GM23338 (cell line): Measurements from ENCODE around the gene FAM13A. TPM values are rescaled to one million over a fixed set of nuclear protein-coding genes. Genes with fewer than 3 reads are reported as not detected.

Experiments
- ATAC-seq: fragments of 200-7000 bp; cut with Tn5 transposase; 3 replicates; pipeline ENCODE4 v1.9.1; 2020
- DNase-seq: peaks from one replicate; pipeline ENCODE4 v3.0.0-alpha.2; 2015; ENCODE audit warnings: low spot score
- H2AFZ ChIP-seq: fragments of 200-600 bp; sonication (generic); 2 replicates; pipeline ENCODE4 v1.8.0; 2016; ENCODE audit warnings: antibody characterized with exemption, mild to moderate bottlenecking, moderate library complexity
- H3F3A ChIP-seq: fragments of 200-600 bp; sonication (generic); replicated peaks from 2 replicates; pipeline ENCODE4 v1.8.0; 2017; ENCODE audit warnings: antibody characterized with exemption, mixed run types, low read depth
- H3K27ac ChIP-seq: fragments of 200-600 bp; sonication (generic); 2 replicates; pipeline ENCODE4 v1.6.1; 2016; ENCODE audit warnings: low read depth
- H3K27me3 ChIP-seq: fragments of 200-600 bp; sonication (generic); 2 replicates; pipeline ENCODE4 v1.8.0; 2016; ENCODE audit warnings: mild to moderate bottlenecking, mixed run types, moderate library complexity; ENCODE audit not compliant: insufficient read depth
- H3K36me3 ChIP-seq: fragments of 200-600 bp; sonication (generic); 2 replicates; pipeline ENCODE4 v1.8.0; 2016; ENCODE audit warnings: mild to moderate bottlenecking; ENCODE audit not compliant: insufficient read depth
- H3K4me1 ChIP-seq: fragments of 200-600 bp; sonication (generic); 2 replicates; pipeline ENCODE4 v1.8.0; 2016; ENCODE audit warnings: mild to moderate bottlenecking, moderate library complexity; ENCODE audit not compliant: insufficient read depth
- H3K4me2 ChIP-seq: fragments of 200-600 bp; sonication (generic); 2 replicates; pipeline ENCODE4 v1.7.1; 2017; ENCODE audit warnings: mixed run types
- H3K4me3 ChIP-seq: fragments of 200-600 bp; sonication (generic); 2 replicates; pipeline ENCODE4 v1.6.1; 2016; ENCODE audit warnings: mixed run types
- H3K79me2 ChIP-seq: fragments of 200-600 bp; sonication (generic); replicated peaks from 2 replicates; pipeline ENCODE4 v1.8.0; 2017; ENCODE audit warnings: mild to moderate bottlenecking; ENCODE audit not compliant: insufficient read depth
- H3K9me2 ChIP-seq: fragments of 200-600 bp; sonication (generic); 2 replicates; pipeline ENCODE4 v1.8.0; 2017; ENCODE audit not compliant: insufficient read depth
- H4K20me1 ChIP-seq: fragments of 200-600 bp; sonication (generic); replicated peaks from 2 replicates; pipeline ENCODE4 v1.8.0; 2017; ENCODE audit warnings: mild to moderate bottlenecking; ENCODE audit not compliant: insufficient read depth
- H3K27ac Mint-ChIP-seq: 2 replicates; pipeline ENCODE4 v1.8.0; 2020; ENCODE audit warnings: inconsistent platforms, mild to moderate bottlenecking, moderate library complexity, mixed read lengths
- H3K27me3 Mint-ChIP-seq: 3 replicates; pipeline ENCODE4 v1.8.0; 2022; ENCODE audit warnings: low read depth, mild to moderate bottlenecking, moderate library complexity, mixed read lengths, inconsistent platforms; ENCODE audit not compliant: insufficient read depth, poor library complexity
- H3K36me3 Mint-ChIP-seq: 3 replicates; pipeline ENCODE4 v1.8.0; 2021; ENCODE audit warnings: low read depth, mild to moderate bottlenecking, inconsistent platforms, moderate library complexity, mixed read lengths
- H3K4me1 Mint-ChIP-seq: 3 replicates; pipeline ENCODE4 v1.8.0; 2020; ENCODE audit warnings: mild to moderate bottlenecking, inconsistent platforms, mixed read lengths
- H3K4me3 Mint-ChIP-seq: 3 replicates; pipeline ENCODE4 v1.8.0; 2021; ENCODE audit warnings: moderate library complexity, mild to moderate bottlenecking, inconsistent platforms, mixed read lengths
- H3K9me3 Mint-ChIP-seq: 3 replicates; pipeline ENCODE4 v1.8.0; 2020; ENCODE audit warnings: moderate library complexity, mild to moderate bottlenecking, inconsistent platforms, mixed read lengths
- CTCF ChIP-seq, 2 experiments: fragments of 200-600 bp in 1 of 2; sonication (generic) in 1 of 2; conservative IDR thresholded peaks; 2 replicates each; pipeline versions ENCODE4 v1.5.1 to v1.6.1; 2016 to 2017; ENCODE audit warnings: antibody characterized with exemption in 2 of 2, low read depth in 2 of 2, mild to moderate bottlenecking in 2 of 2, moderate library complexity in 1 of 2
- NANOG ChIP-seq: IDR thresholded peaks from 2 replicates; pipeline ENCODE4 v1.6.1; 2016; ENCODE audit warnings: antibody characterized with exemption, borderline replicate concordance
- REST ChIP-seq: IDR thresholded peaks from one replicate; pipeline ENCODE4 v1.6.1; 2018; ENCODE audit warnings: antibody characterized with exemption; ENCODE audit not compliant: unreplicated experiment
- ZNF331 ChIP-seq: fragments of 250-450 bp; sonication (Bioruptor Pico); IDR thresholded peaks from 2 replicates; pipeline ENCODE4 v1.5.0; 2020; ENCODE audit warnings: low read depth, mild to moderate bottlenecking, moderate library complexity
- ZNF462 ChIP-seq: fragments of 250-450 bp; sonication (Bioruptor Pico); IDR thresholded peaks from 2 replicates; pipeline ENCODE4 v1.5.0; 2020; ENCODE audit warnings: mild to moderate bottlenecking, moderate library complexity
- polyA plus RNA-seq: library from polyadenylated mRNA; unstranded; fragments of >200 nt; fragmentation: Nextera tagmentation; extraction: Ambion mirVana; gene quantifications from 2 replicates; pipeline ENCODE4 v1.2.1, GENCODE V29; 2016
- total RNA-seq: library from RNA; depleted of rRNA; stranded (reverse); fragments of >200 nt; shearing (Covaris generic); gene quantifications from 2 replicates; pipeline ENCODE4 v1.2.3, GENCODE V29; 2014

The FAM13A gene
- total and polyA plus RNA-seq, 2 experiments from 2014 or later, result 13.9 to 28.4 TPM

GRCh38 chr4:88830598-88830997 lies 226.4 kb downstream of the FAM13A start (continued):
- TF ChIP-seq ZNF462 (CRISPR knock-in tag), result no peak

GRCh38 chr4:88828842-88829571 lies 228.0 kb downstream of the FAM13A start:
- Histone ChIP-seq H4K20me1 (no peaks in the 10 kb centered on the region), H3K4me1 (no peaks in the 10 kb centered on the region; the same call in 1 of the 2 replicates), H3K4me2 (no peak overlapping the region), H3K79me2 (no peaks in the 10 kb centered on the region), H3K27ac (no peak overlapping the region), H3K9me2 (no peaks in the 10 kb centered on the region), H3K36me3 (no peaks in the 10 kb centered on the region), H3K27me3 (no peaks in the 10 kb centered on the region), H3K4me3 (no peak overlapping the region), H2AFZ (no peak overlapping the region), H3F3A (no peaks in the 10 kb centered on the region)
- Mint-ChIP-seq H3K9me3 (no peaks in the 10 kb centered on the region), H3K36me3 (no peaks in the 10 kb centered on the region), H3K27ac (no peak overlapping the region), H3K4me3 (no peak overlapping the region), H3K4me1 (no peaks in the 10 kb centered on the region), H3K27me3 (no peaks in the 10 kb centered on the region)
- ATAC-seq, result no peak
- no peak for DNase-seq
- TF ChIP-seq ZNF331 (CRISPR knock-in tag) (no peak), REST (no peak), NANOG (no peak), CTCF (conservative IDR thresholded peaks at IDR 0.05; ENCODE audit: low read depth in 2 of 2) (no peak)
